Activated CD4-positive, CD25-positive, alpha-beta regulatory T cell treated with anti-CD3 and anti-CD28 coated beads, Interleukin-2, amount 50 U/mL, for 16 hours (primary cell): ENCODE measurements around the gene ASPN.
"Not testable (repeated sequence)": the region's sequence is repeated elsewhere in the genome, so short reads cannot be mapped to it uniquely, and the experiment has no call there.

Experiments used
- DNase-seq: peaks from one replicate; pipeline ENCODE4 v3.0.0-alpha.2; 2020; ENCODE audit warnings: low read depth, low spot score

The ASPN gene

GRCh38 chr9:92422611-92423338 is 59.5 kb downstream of the ASPN start:
- no peak for DNase-seq

GRCh38 chr9:92414566-92414965 is 67.7 kb downstream of the ASPN start:
- no peak for DNase-seq

DNA sequence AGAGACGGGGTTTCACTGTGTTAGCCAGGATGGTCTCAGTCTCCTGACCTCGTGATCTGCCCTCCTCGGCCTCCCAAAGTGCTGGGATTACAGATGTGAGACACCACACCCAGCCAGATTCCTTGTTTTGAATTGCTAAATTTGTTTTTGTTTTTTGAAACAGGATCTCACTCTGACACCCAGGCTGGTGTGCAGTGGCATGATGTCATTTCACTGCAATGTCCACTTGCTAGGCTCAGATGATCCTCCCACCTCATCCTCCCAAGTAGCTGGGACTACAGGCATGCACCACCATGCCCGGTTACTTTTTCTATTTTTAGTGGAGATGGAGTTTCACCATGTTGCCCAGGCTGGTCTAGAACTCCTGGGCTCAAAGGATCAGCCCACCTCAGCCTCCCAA is 71.1 kb downstream of the ASPN start:
- DNase-seq, result not testable (repeated sequence)

GRCh38 chr9:92408747-92409478 is 73.4 kb downstream of the ASPN start:
- DNase-seq, result no peak

DNA sequence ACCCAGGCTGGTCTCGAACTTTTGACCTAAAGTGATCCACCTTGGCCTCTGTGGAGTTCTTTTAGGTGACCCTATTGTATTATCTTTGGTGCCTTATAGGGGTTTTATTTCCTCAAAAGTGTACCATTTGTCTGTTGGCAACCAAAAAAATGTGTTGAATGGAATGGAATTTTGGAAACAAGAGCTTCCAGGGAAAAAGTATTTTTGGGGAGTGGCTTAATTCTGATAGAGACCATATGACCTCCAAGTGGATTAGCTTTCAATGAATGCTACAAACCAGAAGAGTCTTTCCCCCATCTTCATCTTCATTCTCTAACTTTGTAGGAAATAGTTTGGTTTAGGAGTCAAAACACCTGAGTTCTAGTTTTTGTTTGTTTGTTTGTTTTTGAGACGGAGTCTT is 74.5 kb downstream of the ASPN start:
- no peak for DNase-seq

- peak; percentile 0 for DNase-seq
Observed at GRCh38 chr9:92406477-92406876, 75.8 kb downstream of the ASPN start.
